ENCODE data around the gene DMTF1.

DMTF1 gene

DNA sequence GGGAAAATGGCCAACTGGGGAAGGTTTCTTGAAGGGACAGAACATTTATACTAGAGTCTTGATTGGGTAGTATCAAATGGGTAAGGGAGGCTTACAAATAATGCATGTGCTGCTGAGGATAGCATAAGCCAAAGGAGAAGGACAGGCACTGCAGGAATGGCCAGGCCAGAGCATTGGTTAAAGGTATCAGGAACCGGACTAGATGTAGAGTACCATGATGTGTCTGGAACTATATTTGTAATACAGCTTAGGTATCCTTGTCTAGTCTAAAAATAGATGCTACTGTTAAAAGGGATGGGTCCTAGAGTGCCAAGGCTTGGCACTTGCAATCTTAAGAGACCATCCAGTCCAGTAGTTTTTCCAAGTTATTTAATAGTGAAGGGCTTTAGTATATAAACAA, 47.0 kb downstream of the DMTF1 start:
- Histone ChIP-seq H3K4me1 (ENCODE audit: insufficient read depth, low read length, poor library complexity, severe bottlenecking) (no peaks in the 10 kb centered on the region), H3K4me3 (ENCODE audit: low read length, poor library complexity, severe bottlenecking) (no peak overlapping the region), H3K4me2 (ENCODE audit: low read depth, low read length, poor library complexity, severe bottlenecking) (no peak overlapping the region), H3K9me3 (ENCODE audit: insufficient read depth, low read depth, low read length) (peaks cover under 1% of the 10 kb centered on the region; the same call in 1 of the 2 replicates), H3K9me2 (replicated peaks; ENCODE audit: low read depth, low read length) (no peaks in the 10 kb centered on the region), H3F3A (ENCODE audit: low read depth) (no peaks in the 10 kb centered on the region), H3K27me3 (ENCODE audit: insufficient read depth, low read length, poor library complexity, severe bottlenecking) (no peaks in the 10 kb centered on the region), H2AFZ (ENCODE audit: low read length) (no peak overlapping the region), H3K9ac (ENCODE audit: low read depth, low read length, poor library complexity, severe bottlenecking) (no peak overlapping the region), H3K36me3 (ENCODE audit: insufficient read depth, low read length) (peaks cover 69% of the 10 kb centered on the region), H4K20me1 (ENCODE audit: insufficient read depth, low read length, poor library complexity, severe bottlenecking) (peaks cover 21% of the 10 kb centered on the region), H3K79me2 (ENCODE audit: insufficient read depth, low read length) (peaks cover 48% of the 10 kb centered on the region)
- TF ChIP-seq EZH2phosphoT487 (IDR thresholded peaks at IDR 0.05; ENCODE audit: borderline replicate concordance) (no peak), CTCF (conservative IDR thresholded peaks at IDR 0.05; ENCODE audit: low read length) (no peak)

GRCh38 chr7:87199700-87200450, 47.6 kb downstream of the DMTF1 start:
- no peaks in the 10 kb centered on the region for H3K27me3 ChIP-seq (ENCODE audit: insufficient read depth, low read length, poor library complexity, severe bottlenecking)
- H3K4me1 ChIP-seq (ENCODE audit: insufficient read depth, low read length, poor library complexity, severe bottlenecking) = no peaks in the 10 kb centered on the region
- H3K36me3 ChIP-seq (ENCODE audit: insufficient read depth, low read length) = peaks cover 63% of the 10 kb centered on the region
- peaks cover 54% of the 10 kb centered on the region for H3K79me2 ChIP-seq (ENCODE audit: insufficient read depth, low read length)
- no peak overlapping the region for H3K4me2 ChIP-seq (ENCODE audit: low read depth, low read length, poor library complexity, severe bottlenecking)
- H3K4me3 ChIP-seq (ENCODE audit: low read length, poor library complexity, severe bottlenecking) = no peak overlapping the region
- H4K20me1 ChIP-seq (ENCODE audit: insufficient read depth, low read length, poor library complexity, severe bottlenecking) = peaks cover 21% of the 10 kb centered on the region
- H3F3A ChIP-seq (ENCODE audit: low read depth) = no peaks in the 10 kb centered on the region
- no peak overlapping the region for H3K9ac ChIP-seq (ENCODE audit: low read depth, low read length, poor library complexity, severe bottlenecking)
- TF ChIP-seq EZH2phosphoT487 (IDR thresholded peaks at IDR 0.05; ENCODE audit: borderline replicate concordance) (no peak), CTCF (conservative IDR thresholded peaks at IDR 0.05; ENCODE audit: low read length) (no peak)
- peaks cover 7% of the 10 kb centered on the region; the same call in 1 of the 2 replicates for H3K9me3 ChIP-seq (ENCODE audit: insufficient read depth, low read depth, low read length)
- no peak overlapping the region for H2AFZ ChIP-seq (ENCODE audit: low read length)
- H3K9me2 ChIP-seq (replicated peaks; ENCODE audit: low read depth, low read length) = no peaks in the 10 kb centered on the region

DNA sequence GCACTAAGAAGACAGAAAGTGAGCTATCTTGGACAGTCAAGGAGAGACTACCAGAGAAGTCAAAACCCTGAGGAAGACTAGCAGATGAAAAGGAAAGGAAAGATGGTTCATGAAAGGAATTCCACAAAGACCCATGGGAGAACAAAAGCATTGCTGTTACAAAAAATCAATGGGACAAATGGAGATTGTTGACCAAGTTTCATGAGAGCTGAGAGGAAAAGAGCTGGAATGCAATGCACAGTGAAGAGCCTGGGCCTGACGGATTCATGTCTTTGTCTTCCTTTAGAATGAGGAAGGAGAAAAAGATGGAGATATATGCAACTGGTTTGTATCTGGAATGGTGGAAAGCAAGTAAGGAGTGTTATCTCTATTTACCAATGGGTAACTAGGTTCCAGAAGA, 50.0 kb downstream of the DMTF1 start:
- H3K4me1 ChIP-seq (ENCODE audit: insufficient read depth, low read length, poor library complexity, severe bottlenecking) = no peaks in the 10 kb centered on the region
- TF ChIP-seq CTCF (conservative IDR thresholded peaks at IDR 0.05; ENCODE audit: low read length) = no peak
- TF ChIP-seq EZH2phosphoT487 (IDR thresholded peaks at IDR 0.05; ENCODE audit: borderline replicate concordance) = no peak
- H3K4me2 ChIP-seq (ENCODE audit: low read depth, low read length, poor library complexity, severe bottlenecking) = no peak overlapping the region
- H3F3A ChIP-seq (ENCODE audit: low read depth) = no peaks in the 10 kb centered on the region
- peaks cover 16% of the 10 kb centered on the region for H4K20me1 ChIP-seq (ENCODE audit: insufficient read depth, low read length, poor library complexity, severe bottlenecking)
- peaks cover 7% of the 10 kb centered on the region; the same call in 1 of the 2 replicates for H3K9me3 ChIP-seq (ENCODE audit: insufficient read depth, low read depth, low read length)
- no peak overlapping the region for H2AFZ ChIP-seq (ENCODE audit: low read length)
- H3K36me3 ChIP-seq (ENCODE audit: insufficient read depth, low read length) = peaks cover 47% of the 10 kb centered on the region; the same call in 1 of the 2 replicates
- H3K79me2 ChIP-seq (ENCODE audit: insufficient read depth, low read length) = peaks cover 67% of the 10 kb centered on the region
- H3K27me3 ChIP-seq (ENCODE audit: insufficient read depth, low read length, poor library complexity, severe bottlenecking) = no peaks in the 10 kb centered on the region
- H3K9ac ChIP-seq (ENCODE audit: low read depth, low read length, poor library complexity, severe bottlenecking) = no peak overlapping the region
- H3K4me3 ChIP-seq (ENCODE audit: low read length, poor library complexity, severe bottlenecking) = no peak overlapping the region
- no peaks in the 10 kb centered on the region for H3K9me2 ChIP-seq (replicated peaks; ENCODE audit: low read depth, low read length)

Data from Loucy (cell line).